ENCODE results near the gene DLG2.

Gene DLG2

GRCh38 chr11:83990160-83990733 lies 1636.9 kb downstream of the DLG2 start:
- no peak overlapping the region for H3K4me3 ChIP-seq (replicated peaks; ENCODE audit: low read depth, low read length)
- no peak for DNase-seq (ENCODE audit: low read depth)
- TF ChIP-seq CTCF (IDR thresholded peaks at IDR 0.05; ENCODE audit: low read length, missing control alignments), result no peak

- DNase-seq (ENCODE audit: low read depth), result no peak
Measured at GRCh38 chr11:83982825-83983224, 1644.3 kb downstream of the DLG2 start.

DNA sequence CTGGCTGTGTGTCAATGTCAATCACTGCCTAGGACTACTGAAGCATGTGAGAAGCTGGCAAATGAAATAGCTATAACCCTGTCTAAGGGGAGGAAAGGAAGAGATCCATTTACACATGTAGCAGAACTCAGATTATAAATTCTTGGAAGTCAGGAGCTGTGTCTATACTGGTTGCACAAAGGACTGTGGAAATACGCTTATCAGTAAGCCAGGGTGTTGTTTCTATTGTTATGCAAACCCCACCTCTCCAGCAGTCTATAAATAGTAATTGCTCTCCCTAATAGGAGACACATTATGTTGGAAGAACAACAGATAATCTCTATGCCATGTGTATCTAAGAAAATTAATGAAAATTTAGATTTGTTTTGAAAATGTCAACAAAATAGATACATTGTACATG lies 1647.6 kb downstream of the DLG2 start:
- no peak for DNase-seq (ENCODE audit: low read depth)
- no peak for TF ChIP-seq CTCF (IDR thresholded peaks at IDR 0.05; ENCODE audit: low read length, missing control alignments)
- H3K4me3 ChIP-seq (replicated peaks; ENCODE audit: low read depth, low read length), result no peak overlapping the region

More at GRCh38 chr11:83982825-83983224, 1644.3 kb downstream of the DLG2 start:
- no peak overlapping the region for H3K4me3 ChIP-seq (replicated peaks; ENCODE audit: low read depth, low read length)
- TF ChIP-seq CTCF (IDR thresholded peaks at IDR 0.05; ENCODE audit: low read length, missing control alignments), result no peak

- DNase-seq (ENCODE audit: low read depth), result no peak
- H3K4me3 ChIP-seq (replicated peaks; ENCODE audit: low read depth, low read length), result no peak overlapping the region
- no peak for TF ChIP-seq CTCF (IDR thresholded peaks at IDR 0.05; ENCODE audit: low read length, missing control alignments)
Measured at GRCh38 chr11:83978942-83979341, 1648.2 kb downstream of the DLG2 start.

GRCh38 chr11:83976086-83976485 lies 1651.1 kb downstream of the DLG2 start:
- DNase-seq (ENCODE audit: low read depth), result no peak
- no peak for TF ChIP-seq CTCF (IDR thresholded peaks at IDR 0.05; ENCODE audit: low read length, missing control alignments)
- no peak overlapping the region for H3K4me3 ChIP-seq (replicated peaks; ENCODE audit: low read depth, low read length)

DNA sequence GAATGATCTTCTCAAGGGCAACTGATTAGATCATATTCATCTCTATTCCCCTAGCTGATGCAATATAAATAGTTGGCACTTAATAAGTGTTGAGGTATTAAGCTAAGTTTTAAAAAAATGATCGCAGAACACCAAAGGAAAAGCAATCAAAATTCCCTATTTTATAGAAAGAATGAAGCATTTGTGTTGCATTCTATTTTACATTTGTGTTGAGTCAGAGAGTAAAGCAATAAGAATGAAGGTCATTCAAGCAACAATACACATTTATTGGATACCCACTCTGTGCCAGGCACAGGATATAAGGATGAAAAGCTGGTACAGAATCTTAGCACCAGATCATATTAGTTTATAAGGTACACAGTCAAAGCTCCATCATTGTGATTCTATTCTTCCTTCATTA lies 1654.6 kb downstream of the DLG2 start:
- no peak overlapping the region for H3K4me3 ChIP-seq (replicated peaks; ENCODE audit: low read depth, low read length)
- TF ChIP-seq CTCF (IDR thresholded peaks at IDR 0.05; ENCODE audit: low read length, missing control alignments), result no peak
- DNase-seq (ENCODE audit: low read depth), result no peak

DNA sequence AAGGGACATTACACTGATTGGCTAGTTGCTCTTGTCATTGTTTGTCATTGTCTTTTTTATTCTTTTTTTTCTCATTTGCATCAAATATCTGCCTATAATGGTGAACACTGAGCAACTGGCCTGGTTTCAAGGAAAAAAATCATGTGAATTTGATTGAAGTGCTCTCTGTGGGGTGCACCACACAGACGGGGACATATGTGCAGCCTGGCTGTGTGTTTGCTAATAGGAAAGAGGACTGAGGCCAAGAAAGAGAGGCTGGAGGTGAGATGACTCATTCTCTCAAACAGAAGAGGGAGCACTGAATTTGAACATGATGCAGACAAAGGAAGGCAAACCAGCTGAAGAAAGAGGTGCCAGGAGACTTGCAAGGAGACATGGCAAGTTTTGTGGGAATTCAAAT lies 1656.1 kb downstream of the DLG2 start:
- no peak for TF ChIP-seq CTCF (IDR thresholded peaks at IDR 0.05; ENCODE audit: low read length, missing control alignments)
- DNase-seq (ENCODE audit: low read depth), result peak; percentile 7
- H3K4me3 ChIP-seq (replicated peaks; ENCODE audit: low read depth, low read length), result no peak overlapping the region
